SKM-1 (cell line): ENCODE measurements around the gene VPS8.

Experiments used
- DNase-seq: peaks from one replicate; lab custom pipeline; 2025; ENCODE audit not compliant: unreplicated experiment; lab: John Stamatoyannopoulos, UW

Gene VPS8

GRCh38 chr3:185082149-185082548 is 270.2 kb downstream of the VPS8 start:
- DNase-seq, result no peak

DNA sequence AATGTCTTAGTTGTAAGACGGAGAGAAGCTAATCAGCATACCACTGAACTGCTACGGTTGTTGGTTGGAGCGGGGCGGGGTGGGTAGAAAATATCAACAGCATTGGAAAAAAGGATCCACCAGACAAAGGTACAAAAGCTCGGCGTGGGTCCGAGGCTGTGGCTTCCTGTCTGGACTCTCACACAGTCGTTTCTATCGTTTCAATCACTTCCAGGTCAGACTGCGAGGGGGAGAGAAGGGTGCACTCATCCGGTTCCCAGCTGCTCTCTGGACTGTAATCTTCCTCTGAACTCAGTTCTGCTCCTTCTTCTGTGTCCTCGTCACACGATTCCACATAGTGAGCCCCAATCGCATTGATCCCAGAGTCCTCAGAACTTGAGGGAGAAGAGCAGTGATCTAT is 270.9 kb downstream of the VPS8 start:
- no peak for DNase-seq

GRCh38 chr3:185084402-185084801 is 272.4 kb downstream of the VPS8 start:
- no peak for DNase-seq

GRCh38 chr3:185084901-185085300 is 272.9 kb downstream of the VPS8 start:
- DNase-seq, result no peak

DNA sequence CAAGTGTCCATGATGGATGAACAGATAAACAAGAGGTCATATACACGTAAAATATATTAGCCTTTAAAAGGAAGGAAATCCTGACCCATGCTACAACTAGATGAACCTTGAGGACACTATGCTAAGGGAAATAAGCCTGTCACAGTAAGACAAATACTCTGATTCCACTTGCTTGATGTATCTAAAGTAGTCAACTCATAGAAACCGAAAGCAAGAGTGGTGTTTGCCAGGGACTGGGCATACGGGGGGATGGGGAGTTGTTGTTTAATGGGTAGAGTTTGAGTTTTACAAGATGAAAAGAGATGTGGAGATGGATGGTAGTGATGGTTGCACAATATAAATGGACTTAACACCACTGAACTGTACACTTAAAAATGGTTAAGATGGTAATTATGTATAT is 275.5 kb downstream of the VPS8 start:
- no peak for DNase-seq

DNA sequence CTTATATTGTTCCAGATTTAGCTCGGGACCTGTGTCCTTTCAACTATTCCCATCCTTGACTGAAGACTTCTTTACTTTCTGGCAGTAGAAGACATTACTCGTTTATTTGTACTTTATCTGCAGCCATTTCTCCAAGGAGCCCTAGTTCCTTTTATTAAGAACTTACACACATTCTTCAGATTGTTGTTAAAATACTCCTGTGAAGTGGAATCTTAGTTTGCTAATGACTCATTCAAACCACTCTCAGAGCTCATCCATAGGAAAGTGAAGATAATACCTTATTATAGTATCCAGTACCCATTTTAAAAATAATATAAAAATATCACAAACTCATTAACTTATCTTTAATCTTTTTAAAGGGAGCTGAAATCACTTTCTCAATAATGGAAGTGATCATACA is 277.4 kb downstream of the VPS8 start:
- DNase-seq, result no peak

- DNase-seq, result no peak
Observed at GRCh38 chr3:185089751-185090150, 277.8 kb downstream of the VPS8 start.

DNA sequence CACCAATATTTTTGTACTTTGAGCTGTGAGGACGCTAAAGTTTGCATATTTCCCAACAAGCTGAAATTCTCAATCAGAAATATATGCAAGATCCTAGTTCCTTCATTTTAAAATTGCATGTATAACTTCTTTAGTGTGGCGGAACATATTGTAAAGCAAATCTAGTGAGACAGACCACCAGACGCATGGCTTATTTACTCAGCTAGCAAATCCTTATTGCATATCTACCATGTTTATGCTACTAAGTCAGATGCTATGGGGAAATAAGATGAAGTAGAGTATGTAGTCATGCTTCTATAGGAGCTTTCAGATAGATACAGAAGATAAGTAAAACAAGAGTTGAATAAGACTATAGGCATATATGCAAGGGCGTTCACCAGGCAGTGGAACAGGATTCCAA is 278.8 kb downstream of the VPS8 start:
- DNase-seq, result no peak

- DNase-seq, result no peak
Observed at GRCh38 chr3:185093116-185093515, 281.1 kb downstream of the VPS8 start.

DNA sequence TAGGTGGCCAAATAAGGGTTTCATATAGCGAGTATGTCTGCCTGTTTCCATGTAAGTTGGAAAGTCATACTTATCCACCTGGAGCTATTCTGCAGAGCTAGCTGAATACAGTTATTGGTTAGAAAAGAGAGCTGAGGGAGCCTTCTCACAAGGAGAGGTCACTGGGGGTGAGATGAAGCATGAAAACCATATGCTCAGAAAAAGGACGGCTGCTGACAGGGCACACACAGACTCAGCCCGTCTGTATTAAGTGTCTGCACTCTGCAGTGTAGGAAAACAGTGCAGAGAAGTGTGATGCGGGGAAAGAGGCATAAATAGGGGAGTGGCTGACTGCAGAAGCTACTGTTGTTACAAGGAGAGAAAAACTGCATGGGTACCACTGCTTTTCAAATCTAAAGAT is 282.7 kb downstream of the VPS8 start:
- no peak for DNase-seq
